C4-2B (cell line): ENCODE data around the gene ZNF778.

Experiments used
- H3K27ac ChIP-seq: fragments of 450-650 bp; 2 replicates; pipeline ENCODE4 v1.5.1; 2017
- CTCF ChIP-seq: fragments of 450-650 bp; conservative IDR thresholded peaks from 2 replicates; pipeline ENCODE4 v1.5.1; 2017; ENCODE audit warnings: mild to moderate bottlenecking
- ZFX ChIP-seq: fragments of 450-650 bp; IDR thresholded peaks from 2 replicates; pipeline ENCODE4 v1.6.1; 2017

Gene ZNF778

GRCh38 chr16:89194340-89195311 is 22.9 kb upstream of the ZNF778 start:
- no peak for TF ChIP-seq ZFX
- no peak for TF ChIP-seq CTCF
- no peak overlapping the region for H3K27ac ChIP-seq

GRCh38 chr16:89195521-89196171 is 21.9 kb upstream of the ZNF778 start:
- TF ChIP-seq ZFX (no peak), CTCF (no peak)
- H3K27ac ChIP-seq: no peak overlapping the region

- TF ChIP-seq CTCF (no peak), ZFX (no peak)
- no peak overlapping the region for H3K27ac ChIP-seq
Measured at GRCh38 chr16:89197033-89197632, 20.4 kb upstream of the ZNF778 start.

- TF ChIP-seq ZFX (no peak), CTCF (no peak)
- no peak overlapping the region for H3K27ac ChIP-seq
Measured at GRCh38 chr16:89197633-89198416, 19.7 kb upstream of the ZNF778 start.

- no peak overlapping the region for H3K27ac ChIP-seq
- TF ChIP-seq CTCF (no peak), ZFX (no peak)
Measured at GRCh38 chr16:89198417-89199240, 18.9 kb upstream of the ZNF778 start.

GRCh38 chr16:89199241-89200123 is 18.0 kb upstream of the ZNF778 start:
- TF ChIP-seq CTCF: no peak
- TF ChIP-seq ZFX: no peak
- no peak overlapping the region for H3K27ac ChIP-seq
